Right renal pelvis (tissue), 4 donors: Measurements from ENCODE around the gene RIN3. TPM values are rescaled to one million over a fixed set of nuclear protein-coding genes. Genes with fewer than 3 reads are reported as not detected.
"Not testable (repeated sequence)": the region's sequence is repeated elsewhere in the genome, so short reads cannot be mapped to it uniquely, and the experiment has no call there.

Experiments used
- DNase-seq, 4 donors: peaks; one replicate each; pipeline ENCODE4 v3.0.0-alpha.2; 2013; ENCODE audit warnings: low read depth in 4 of 4, low spot score in 3 of 4, missing footprints in 1 of 4
- polyA plus RNA-seq, 4 donors: library from polyadenylated mRNA; unstranded; fragments of 120-200 nt; gene quantifications; one replicate each; pipeline ENCODE4 v1.2.1, GENCODE V29; 2013; ENCODE audit not compliant: insufficient read length in 4 of 4

Gene RIN3
- polyA plus RNA-seq, 4 donors = 5.7 to 7.7 (median 6.7) TPM

DNA sequence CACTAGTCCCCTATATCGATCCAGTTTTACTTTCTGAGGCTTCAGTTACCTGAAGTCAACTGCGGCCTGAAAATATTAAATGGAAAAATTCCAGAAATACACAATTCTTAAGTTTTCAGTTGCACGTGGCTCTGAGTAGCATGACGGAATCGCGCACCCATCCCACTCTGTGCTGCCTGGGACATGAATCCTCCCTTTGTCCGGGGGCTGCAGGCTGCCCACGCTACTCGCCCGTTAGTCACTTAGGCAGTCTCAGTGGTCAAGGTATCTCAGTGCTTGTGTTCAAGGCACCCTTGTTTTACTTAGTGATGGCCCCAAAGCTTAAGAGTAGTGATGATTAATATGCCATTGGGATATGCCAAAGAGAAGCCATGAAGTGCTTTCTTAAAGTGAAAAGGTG, 188.2 kb downstream of the RIN3 start:
- no peak for DNase-seq

DNA sequence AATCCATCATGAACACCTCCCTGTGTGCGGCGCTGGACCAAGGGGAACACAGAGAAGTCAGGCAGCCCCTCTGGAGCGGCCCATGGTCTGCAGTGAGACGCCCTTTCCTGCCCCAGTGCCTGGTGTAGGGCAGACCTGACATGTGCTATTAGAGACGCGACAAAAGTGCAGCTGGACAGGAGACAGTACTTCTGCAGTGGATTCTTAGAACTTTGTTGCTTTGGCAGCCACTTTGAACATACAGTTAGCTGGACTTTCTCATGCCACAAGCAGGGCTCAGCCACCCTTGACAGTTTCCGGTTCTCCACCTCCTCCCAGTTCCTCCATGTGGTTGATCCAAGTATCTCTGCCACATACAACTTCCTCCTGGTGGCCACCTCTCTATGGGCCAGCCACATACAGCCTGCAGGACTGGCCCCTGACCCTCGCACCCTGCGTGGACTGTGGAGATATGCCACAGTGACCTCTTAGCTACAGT, 188.9 kb downstream of the RIN3 start:
- DNase-seq = no peak

DNA sequence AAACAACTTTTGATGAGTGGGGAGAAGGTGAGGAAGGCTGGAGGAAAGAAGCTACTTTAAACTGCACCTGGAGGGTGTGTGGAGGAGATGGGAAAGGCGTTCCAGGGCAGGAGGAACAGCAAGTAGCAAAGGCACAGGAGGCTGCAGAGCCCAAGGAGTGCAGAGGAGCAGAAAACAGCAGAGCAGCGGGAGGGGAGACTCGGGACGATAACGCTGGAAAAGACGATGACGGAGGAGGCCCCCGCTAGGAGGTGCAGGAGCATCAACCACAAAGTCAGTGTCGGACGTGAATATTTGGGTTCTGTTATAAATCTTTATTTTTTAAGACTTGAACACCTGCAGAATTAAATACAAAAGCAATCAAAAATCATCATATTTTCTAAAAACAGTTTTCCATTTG, 189.9 kb downstream of the RIN3 start:
- DNase-seq = no peak

DNA sequence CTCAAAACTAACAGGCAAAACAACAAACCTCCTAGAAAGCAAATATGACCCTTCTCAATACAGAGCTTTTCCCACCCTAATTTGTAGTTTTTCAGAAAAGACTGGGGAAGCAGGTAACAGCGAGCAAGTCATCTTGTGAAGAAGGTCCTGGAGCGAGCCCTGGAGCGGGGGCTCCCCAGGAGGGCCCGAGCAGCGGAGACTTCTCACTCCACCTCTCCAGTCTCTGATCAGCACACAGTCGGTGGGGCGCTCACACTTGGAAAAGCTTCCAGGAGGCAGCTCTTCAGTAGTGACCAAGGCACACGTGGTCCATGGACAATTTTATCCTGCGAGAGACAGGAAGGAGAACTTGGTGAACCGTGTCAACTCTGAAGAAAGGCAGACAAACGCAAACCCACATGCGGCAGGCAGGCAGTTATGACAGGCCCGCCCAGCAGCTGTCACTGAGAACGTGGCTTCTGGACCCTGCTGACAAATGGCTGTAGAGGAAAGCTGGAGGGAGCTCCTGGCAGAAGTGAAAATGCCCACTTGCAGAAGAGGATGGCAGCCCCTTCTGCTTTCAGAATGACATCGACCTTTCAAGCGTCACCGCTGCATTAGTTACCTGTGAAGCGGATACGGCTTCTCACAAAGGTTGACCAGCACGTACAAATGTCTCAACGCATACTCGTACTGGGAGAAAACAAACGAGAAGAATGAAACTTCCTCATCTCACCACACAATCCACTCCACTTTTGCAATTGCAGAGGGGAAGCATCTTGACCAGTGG, 190.6 kb downstream of the RIN3 start:
- DNase-seq = no peak

DNA sequence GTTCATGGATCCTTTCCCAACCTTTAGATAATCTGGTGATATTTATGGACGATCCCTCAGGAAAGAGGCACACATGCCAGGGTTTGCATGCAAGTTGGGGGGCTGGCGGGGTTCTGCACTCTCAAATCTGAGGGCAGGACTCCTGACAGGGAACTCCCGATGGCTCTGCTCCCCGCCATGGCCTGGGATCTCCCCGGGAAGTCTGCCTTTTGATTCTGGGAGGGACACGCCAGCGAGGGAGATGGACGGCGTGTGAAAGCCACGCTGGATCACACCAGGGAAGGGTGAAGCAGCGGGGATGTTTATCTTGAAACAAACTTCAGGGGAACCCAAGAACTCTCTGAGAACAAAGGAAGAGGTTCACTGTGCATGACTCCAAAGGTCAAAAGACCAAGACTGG, 191.2 kb downstream of the RIN3 start:
- no peak for DNase-seq

DNA sequence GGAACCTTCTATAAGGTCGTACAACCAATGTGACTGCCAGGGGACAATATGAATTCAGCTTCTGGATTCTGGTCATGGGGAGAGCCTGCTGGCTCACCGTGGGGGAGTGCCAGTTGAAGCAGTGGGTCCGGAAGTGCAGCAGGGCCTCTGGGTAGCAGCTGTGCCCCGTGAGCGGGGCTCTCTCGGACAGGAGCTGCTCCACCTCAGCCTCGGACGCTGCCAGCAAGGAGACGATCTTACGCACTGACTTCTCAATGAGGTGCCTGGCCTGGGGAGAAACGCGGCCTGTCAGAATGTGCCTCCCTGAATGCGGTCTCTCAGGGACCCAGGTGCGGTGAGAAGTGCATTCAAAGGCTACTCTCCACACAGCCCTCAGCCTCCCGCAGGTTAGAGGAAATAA, 192.8 kb downstream of the RIN3 start:
- DNase-seq = no peak

DNA sequence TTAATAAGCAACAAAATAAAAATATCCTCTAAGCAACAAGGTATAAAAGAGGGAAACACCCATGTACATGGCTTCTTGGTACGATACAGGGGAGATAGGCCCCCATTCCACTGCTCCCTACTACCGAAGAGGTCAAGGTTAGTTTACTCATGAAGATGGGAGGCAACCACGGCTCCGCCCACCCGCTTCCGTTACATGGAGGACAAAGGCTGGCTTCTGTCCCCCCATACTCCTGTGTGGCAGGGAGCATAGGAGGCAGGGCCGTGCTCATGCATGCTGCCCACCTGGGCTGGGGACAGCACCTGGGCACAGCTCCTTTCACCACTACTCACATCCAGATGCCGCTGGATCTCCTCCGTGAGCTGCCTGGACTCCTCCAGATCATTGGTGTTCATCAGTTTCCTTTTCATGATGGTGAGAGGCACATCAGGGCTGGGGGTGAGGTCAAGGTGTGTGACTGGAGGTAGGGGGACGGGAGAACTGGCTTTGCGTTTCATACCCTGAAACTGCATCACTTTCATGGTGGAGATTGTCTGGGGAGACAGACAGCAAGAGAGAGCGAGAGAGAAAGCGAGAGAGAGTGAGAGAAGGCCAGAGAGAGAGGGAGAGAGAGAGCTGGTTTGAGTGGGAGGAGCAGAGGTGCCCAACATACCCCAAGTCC, 195.9 kb downstream of the RIN3 start:
- no peak for DNase-seq

DNA sequence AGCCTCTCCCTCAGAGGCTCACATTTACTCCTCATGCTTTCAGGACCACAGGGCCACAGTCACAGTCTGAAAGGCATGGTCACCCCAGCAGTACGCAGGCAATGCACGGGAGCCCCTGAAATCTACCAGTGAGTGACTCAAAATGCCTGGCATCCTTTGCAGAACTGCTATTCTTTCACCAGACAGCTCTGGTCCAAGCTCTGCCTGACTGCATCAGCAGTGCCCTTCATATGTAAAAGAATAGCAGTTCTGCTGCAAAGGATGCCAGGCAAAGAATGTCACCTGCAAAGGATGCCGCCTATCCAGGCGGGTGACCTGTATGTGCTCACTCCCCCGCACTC, 196.4 kb downstream of the RIN3 start:
- no peak for DNase-seq

DNA sequence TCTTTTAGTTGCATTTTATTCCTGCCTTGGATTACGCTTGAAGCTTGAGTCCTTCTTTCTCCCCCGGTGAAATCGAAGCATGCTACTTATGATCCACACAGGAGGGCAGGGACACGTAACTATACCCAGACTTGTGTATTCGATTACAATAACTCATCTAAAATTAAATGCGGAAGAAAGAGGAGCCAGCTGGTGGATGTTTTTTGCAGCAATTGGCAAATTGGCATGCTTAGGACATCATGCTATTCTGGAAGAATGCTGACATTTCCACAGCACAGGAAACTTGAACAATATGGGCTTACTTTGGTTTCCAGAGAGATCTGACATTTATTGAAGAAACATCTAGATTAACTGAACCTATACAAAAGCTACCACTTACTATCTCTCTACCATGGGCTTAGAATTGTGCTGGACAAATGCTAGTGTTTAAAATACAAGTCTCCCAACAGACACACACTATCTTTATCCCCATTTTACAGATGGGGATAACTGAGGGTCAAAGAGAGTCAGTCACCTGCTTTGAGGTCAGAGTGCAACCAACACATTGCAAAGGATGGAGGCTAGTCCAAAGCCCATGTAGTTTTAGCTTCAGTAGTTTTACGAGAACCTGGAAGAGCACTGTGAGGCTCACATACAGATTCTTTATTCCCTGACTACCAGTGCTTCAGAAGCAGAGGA, 198.5 kb downstream of the RIN3 start:
- DNase-seq = no peak

DNA sequence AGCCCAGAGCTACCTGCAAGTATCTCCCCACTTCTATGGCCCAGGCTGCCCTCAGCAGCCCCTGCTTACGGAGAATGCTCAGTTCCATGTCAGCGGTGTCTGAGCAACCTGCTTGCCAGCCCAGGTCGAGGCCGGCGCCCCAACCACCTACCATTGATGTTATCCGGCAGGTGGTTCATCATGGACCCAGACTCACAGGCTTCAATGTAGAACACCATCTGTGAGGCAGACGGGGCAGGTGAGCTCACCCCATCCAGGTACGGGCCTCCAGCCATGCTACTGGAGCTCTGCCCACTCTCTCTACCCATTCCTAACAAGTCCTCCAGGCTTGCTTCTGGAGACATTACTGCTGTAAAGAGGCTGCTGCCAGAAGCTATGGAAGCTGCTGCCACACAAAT, 199.1 kb downstream of the RIN3 start:
- no peak for DNase-seq

DNA sequence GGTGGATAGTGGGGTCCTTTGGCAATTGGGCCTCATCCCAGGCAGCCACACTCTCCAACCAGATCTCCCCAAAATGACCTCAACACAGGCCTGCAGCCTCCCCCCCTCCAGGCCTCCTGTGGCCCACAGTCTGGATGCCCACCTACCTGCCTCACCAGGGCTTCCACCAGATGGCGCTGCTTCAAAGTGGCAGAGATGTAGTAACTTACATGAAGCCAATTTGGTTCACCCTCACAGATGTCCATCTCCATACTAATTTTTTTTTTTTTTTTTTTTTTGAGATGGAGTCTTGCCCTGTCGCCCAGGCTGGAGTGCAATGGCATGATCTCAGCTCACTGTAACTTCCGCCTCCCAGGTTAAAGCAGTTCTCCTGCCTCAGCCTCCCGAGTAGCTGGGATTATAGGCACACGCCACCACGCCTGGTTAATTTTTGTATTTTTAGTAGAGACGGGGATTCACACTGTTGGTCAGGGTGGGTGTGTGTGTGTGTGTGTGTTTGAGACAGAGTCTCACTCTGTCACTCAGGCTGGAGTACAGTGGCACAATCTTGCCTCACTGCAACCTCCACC, 201.2 kb downstream of the RIN3 start:
- DNase-seq = not testable (repeated sequence)

DNA sequence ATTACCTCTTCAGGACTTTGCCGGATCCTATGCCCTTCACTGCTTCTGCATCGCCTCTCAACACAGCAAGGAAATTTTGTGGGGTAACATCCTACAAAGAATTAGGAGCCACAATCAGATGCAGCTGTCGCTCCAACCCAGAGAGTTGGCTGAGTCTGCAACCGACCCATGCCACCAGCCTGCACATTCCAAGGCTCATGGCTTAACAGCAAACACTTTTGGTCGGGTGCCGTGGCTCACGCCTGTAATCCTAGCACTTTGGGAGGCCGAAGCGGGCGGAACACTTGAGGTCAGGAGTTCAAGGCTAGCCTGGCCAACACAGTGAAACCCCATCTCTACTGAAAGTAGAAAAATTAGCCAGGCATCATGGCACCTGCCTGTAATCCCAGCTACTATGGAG, 202.6 kb downstream of the RIN3 start:
- DNase-seq = no peak

DNA sequence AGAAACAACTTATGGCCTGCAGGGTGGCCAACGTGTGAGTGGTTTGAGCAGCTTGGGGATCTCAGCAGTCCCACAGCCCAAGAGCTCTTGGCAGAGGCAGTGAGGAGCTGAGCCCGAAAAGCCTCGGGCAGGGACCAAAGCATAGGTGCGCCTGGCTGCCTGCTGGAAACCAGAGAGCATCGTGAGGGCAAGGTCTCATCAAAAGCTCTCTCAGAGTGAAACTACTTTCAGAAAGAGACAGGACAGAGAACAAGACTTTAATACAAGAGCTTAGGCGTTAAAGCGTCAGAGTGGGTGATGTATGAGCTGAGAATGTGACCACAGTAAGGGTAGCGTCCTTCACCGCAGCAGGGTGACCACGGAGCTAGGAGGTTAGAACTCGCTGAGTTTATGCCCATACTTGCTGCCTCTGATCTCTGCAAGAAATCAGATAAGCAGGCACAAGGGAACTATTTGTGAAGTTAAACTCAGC, 204.0 kb downstream of the RIN3 start:
- no peak for DNase-seq

DNA sequence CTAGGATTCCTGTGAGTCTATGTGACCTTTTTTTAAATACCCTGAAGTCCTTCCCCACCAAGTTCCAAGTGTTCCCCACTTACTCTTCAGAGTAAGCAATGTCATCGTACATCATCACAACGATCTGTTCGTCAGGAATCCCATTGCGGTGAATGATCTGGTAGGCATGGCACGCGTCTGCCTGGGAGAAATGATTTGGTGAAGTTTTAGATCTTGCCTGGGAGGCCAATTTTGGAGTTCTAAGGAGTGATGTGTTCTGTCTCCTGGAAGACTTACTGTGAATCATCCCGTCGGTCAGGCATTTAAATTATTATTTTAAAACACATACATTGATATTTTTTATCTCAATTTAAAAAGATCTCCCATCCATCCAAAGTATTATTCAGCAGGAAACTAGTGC, 205.1 kb downstream of the RIN3 start:
- DNase-seq = no peak

DNA sequence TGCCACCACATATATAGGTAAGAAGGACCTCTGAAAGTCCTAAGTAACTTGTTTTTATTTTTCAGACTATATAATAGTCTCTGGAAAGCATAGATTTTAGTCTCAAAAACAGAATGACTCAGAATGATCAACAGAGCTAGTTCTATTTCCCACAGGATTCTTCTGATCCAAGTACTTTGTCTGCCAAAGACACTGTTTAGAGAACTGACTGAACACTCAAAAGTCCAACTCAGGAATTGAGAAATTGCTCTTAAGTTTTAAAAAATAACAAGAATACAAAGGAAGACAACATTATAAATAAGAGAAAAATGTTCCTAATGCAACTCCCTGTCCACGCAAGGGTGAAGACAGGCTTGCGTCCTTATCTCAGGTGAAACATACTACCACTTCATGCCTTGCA, 205.8 kb downstream of the RIN3 start:
- DNase-seq = no peak

DNA sequence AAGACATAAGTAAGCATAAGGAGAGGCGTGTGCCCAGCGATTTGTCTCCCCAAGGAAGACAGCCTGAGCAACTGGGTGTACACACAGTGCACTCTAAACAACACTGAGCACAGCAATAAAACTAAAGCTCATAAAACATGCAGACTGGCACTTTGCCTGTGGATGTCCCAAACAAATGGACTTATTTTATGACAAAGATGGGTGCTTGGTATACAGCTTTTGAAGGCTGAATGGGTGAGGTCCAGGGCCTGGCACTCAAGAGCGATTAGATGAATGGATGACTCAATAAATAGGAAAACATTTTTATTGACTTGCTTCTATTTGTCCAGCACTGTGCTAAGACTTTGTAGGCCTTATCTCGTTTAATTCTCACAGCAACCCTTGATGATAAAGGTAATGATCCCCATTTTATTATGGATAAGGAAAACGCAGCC, 206.3 kb downstream of the RIN3 start:
- no peak for DNase-seq

DNA sequence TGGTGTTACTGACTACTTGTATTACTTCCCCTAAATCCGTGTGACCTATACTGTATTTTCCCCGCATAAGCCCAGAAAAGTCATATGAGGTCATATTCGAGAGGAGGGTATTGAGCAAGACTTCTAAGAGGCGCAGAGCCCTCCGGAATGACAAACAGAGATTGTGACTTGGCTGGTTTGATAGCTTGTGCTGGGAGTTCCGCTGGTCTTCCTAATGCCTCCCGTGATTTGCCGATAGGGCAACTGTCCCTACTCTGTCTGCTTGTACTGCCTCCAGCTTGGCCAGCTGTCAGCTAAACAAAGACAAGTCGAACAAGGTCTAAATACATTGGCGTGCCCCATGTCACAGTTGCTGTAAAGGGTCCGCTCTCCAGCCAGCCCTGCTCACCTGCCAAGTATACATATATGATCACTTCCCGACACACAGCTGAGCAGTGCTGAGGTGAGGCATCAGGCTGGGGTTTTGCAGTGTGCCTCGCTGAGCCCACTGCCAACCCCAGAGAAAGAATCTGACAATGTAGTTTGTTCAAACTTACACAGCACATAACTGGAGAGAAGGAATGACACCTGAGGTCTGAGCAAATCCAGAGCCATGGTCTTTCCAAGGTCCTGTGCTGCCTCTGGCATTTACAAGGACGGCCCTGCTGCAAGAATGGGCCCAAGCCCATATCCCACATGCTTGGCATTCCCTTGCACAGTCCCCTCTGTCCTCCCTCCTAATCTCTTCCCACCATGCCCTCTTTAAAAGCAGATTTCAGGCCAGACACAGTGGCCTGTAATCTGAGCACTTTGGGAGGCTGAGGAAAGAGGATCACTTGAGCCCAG, 211.1 kb downstream of the RIN3 start:
- no peak for DNase-seq

DNA sequence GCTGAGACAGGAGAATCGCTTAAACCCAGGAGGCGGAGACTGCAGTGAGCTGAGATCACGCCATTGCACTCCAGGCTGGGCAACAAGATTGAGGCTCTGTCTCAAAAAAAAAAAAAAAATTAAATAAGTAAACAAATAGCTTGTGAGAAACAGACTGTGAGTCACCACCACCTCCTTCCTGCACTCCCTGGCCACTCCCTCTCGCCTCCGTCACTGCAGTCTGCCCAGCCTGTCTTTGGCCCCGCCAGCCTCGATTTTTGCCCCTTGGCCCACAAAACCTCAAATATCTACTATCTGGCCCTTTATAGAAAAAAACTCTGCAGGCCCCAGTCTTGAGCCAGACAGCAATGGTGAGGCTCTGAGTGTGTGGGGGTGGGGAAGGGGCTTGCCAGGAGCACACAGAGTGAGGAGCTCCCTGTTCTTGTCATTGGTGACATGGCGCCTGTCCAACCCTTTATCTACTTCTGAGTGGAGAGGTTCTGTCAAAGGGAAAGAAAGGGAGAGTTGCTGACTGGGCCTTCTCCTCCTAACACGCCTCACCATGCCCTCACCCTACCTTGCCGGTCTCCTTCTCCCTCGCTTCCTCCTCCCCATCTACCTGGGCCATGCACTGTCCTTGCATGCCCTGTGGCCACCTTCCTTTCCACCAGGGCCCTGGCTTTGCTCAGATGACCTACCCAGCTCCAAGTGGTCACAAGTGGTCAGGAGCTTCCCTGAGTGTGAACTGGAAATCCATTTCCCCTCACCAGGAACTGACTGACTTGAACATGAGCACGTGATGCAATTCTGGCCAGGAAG, 212.8 kb downstream of the RIN3 start:
- no peak for DNase-seq

DNA sequence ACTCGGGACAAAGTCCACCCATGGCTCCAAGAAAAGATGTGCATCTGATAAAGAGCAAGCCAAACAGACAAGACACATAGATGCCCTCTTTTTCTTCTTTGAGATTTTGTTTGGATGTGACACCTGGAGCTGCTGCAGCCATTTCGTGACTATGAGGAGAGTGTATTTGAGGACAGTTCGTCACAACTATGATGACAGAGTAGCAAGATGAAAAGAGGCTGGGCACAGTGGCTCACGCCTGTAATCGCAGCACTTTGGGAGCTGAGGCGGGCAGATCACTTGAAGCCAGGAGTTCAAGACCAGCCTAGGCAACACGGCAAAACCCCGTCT, 213.3 kb downstream of the RIN3 start:
- DNase-seq = no peak
